Right hindlimb (tissue), 1 donor: ENCODE data around the gene HSP90AA1.

Source experiments
- DNase-seq: peaks from one replicate; pipeline ENCODE4 v3.0.0-alpha.2; 2018

Gene HSP90AA1

DNA sequence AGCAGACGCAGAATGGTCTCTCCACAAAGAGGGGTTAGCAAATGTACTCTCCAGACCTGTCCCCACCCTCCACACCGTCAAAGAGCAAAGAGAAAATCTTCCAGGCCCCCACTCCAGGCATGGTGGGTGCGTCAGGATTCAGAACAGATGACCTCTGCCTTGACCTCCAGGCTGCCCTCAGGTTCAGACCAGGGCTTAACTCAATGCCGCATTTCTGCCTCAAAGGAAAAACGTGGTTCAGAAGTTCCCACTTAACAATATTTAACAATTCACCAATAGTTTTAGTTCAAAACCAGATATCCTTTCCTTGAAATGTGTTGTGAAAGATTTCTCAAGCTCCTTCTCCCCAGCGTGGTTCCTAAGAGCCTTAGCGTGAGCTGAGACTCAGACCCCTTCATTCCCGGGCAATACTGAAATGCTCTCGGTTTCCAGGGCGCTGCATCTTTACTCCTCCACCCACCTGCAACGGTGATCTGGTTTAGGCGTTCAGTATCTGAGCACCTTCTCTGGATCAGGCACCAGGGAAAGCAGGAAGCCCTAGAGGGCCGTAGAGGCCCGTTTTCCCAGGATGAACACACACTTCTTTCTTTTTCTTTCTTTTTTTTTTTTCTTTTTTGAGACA is 22.9 kb downstream of the HSP90AA1 start:
- no peak for DNase-seq

- peak; percentile 86 for DNase-seq
Measured at GRCh38 chr14:102063109-102063807, 23.6 kb downstream of the HSP90AA1 start.

- no peak for DNase-seq
Measured at GRCh38 chr14:102058961-102059360, 27.9 kb downstream of the HSP90AA1 start.

DNA sequence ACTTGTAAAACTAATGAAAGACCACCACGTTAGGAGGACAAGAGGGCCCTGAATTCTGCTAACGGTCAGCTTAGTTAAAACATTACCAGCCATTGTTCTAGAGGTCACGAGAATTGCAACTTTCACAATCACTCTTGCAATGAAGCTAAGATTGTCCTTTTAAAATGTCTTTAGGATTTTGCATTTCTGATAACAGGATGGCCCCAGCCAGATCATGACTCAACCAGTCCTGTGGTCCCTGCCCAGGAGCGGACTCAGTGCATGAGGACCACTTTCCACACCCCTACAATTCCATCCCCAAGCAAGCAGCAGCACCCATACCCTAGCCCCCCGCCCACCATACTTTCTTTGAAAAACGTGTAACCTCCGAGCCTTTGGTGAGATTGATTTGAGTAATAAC is 28.7 kb downstream of the HSP90AA1 start:
- no peak for DNase-seq

DNA sequence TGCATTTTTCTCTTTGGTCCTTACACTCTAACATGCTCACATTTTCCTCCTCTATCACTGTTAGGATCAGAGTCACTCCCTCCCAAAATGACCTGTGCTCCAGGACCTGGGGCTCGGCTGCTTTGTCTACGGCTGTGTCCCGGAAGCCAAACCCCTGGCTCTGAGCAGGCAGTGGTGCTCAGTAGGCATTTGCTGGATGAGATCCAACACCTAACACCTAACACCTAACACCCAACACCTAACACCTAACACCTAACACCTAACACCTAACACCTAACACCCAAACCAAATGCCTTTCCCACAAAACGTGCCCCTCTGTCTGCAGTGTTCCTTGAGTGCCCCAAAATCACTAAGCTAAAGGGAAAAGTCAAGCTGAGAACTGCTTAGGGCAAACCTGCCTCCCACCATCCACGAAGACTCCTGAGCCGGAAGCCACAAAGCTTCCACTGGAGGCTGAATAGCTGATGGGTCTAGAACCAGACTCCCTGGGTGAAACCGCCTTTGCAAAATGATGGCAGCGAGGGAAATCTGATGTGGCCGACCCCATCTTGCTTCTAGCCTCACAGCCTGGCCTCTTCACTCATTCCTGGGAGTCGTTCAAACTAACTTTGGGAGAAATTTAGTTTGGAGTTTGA is 29.2 kb downstream of the HSP90AA1 start:
- no peak for DNase-seq

GRCh38 chr14:102056694-102057442 is 30.0 kb downstream of the HSP90AA1 start:
- no peak for DNase-seq

GRCh38 chr14:102055181-102055901 is 31.5 kb downstream of the HSP90AA1 start:
- DNase-seq: no peak

DNA sequence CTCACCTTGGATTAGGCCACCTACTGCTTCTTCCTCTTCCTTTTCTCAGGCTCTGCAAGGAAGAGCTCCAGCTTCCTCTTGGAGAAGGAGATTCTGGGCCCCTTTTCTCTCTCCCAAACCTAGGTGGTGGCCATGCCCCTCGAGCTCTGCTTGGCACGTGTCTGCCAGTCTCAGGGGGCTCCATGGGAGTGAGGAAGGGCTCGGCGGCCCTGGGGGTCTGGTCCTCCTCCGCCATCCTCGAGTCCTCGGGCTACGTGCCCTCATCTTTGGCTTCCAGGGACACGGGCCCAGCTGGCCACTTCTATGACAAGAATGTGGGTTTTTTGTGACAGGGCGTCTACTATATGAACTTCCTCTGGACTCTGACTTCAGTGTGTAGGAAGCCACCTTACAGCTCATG is 34.3 kb downstream of the HSP90AA1 start:
- no peak for DNase-seq

DNA sequence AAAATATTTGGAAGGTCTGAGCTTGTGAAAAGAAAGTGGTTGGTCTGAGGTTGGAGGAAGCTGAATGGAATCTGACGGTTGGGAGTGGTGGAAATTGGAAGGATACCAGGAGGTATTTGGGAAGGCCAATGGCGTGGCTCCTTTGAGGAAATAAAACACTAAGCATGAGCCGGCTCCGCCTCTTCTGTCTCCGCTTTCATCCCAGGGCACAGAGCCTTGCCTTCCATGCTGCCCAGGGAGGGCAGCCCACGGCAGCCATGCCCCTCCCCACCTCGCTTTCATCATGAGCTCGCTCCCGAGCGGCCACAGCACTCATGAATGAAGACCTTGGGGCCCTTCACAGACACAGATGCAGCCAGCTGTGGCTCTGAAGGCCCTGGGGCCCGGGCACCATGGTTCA is 36.2 kb downstream of the HSP90AA1 start:
- DNase-seq: peak; percentile 79

DNA sequence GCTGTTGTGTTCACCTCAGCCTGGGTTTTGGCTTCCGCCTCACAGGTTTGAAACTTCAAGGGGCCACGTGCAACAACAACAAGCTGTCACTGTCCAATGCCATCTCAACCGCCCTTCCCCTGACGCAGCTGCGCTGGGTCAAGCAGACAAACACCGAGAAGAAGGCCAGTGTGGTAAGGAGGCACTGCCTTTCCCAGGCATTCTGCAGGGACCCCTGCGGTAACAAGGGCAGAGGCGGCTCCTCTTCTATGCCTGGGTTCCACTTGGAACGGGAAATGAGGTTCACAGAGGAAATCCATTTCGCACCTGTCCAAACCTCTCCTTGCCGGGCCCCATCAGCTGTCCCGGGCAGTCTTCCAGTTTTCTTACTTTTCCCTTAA is 36.8 kb downstream of the HSP90AA1 start:
- no peak for DNase-seq

- DNase-seq: no peak
Measured at GRCh38 chr14:102049258-102050025, 37.4 kb downstream of the HSP90AA1 start.

DNA sequence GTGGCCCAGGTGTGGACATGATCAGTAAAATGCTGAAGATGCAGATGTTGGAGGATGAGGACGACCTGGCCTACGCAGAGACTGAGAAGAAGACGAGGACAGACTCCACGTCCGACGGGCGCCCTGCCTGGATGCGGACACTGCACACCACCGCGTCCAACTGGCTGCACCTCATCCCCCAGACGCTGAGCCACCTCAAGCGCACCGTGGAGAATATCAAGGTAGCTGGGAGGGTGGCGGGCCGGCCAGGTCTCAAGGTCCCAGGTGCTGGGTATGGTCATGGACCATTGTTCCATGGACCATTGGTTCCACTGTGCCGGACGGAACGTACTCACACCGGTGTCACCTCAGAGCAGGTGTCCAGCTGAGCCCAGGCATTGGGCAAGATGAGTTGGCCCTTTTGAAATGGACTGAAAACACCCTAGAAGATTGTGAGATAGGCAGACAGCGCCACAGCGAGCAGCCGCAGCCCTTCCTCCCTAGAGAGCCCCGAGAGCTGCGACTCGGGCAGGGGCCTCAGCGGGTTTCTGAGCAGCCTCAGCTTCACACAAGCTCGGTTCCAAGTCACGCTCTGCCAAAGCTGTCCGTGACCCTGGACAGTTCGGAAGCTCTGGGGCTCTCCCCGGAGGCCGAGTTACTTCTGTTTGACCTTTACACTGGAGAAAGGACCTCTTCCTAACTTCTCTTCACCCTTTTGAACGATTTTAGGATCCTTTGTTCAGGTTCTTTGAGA is 38.9 kb downstream of the HSP90AA1 start:
- DNase-seq: no peak

GRCh38 chr14:102046337-102047278 is 40.2 kb downstream of the HSP90AA1 start:
- peak; percentile 92 for DNase-seq

- no peak for DNase-seq
Measured at GRCh38 chr14:102044566-102044965, 42.3 kb downstream of the HSP90AA1 start.

DNA sequence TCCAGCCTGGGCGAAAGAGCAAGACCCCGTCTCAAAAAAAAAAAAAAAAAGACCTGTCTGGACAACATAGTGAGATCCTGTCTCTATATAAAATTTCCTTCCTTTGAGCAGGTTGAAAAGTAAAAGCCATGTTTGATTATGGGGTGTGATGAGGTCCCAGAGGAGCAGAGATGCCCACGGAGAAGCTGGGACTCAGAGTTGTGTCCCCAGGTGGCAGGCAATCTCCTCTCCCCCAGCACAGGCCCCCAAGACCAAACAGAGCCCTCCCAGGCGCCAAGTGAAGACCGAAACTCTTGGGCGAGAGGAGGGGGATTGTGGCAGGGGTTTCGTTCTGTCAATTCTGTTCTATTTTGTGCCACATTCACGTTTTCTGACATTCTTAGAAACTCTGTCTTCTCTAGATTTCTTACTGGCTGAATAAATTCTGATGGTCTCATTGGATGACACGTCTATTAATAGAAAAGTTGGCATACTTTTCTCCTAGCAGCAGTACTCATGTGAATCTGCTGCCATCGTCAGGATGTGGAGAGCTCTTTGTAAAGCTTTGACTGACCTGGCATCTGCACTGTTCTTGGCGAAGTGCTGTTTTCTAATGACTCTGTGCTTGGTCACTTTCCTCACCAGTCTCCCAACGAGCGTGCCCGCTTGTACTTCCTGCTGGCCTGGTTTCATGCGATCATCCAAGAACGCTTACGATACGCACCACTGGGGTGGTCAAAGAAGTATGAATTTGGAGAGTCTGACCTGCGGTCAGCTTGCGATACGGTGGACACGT is 43.4 kb downstream of the HSP90AA1 start:
- DNase-seq: no peak

DNA sequence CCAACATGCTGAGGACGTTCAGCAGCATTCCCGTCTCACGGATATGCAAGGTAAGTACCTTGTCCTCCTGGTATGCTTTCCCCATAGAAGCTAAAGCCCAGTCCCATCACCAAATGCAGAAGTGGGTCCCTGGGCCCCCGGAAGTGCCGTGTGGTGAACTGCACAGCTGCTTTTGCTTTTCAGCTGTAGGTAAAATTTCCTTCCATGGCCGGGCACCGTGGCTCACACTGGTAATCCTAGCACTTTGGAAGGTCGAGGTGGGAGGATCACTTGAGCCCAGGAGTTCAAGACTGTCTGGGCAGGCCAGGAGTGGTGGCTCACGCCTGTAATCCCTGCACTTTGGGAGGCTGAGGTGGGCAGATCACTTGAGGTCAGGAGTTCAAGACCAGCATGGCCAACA is 44.1 kb downstream of the HSP90AA1 start:
- DNase-seq: no peak

- no peak for DNase-seq
Measured at GRCh38 chr14:102040153-102040552, 46.7 kb downstream of the HSP90AA1 start.

DNA sequence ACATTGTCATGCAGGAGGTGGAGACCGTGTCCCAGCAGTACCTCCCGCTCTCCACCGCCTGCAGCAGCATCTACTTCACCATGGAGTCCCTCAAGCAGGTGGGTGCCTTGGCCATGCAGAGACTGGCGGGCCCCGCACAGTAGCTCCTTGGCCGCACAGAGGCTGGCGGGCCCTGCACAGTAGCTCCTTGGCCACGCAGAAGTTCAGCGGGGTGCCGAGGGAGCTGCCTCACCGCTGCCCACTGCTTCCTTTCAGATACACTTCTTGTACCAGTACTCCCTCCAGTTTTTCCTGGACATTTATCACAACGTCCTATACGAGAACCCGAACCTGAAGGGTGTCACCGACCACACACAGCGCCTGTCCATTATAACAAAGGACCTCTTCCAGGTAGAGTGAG is 47.7 kb downstream of the HSP90AA1 start:
- DNase-seq: no peak

DNA sequence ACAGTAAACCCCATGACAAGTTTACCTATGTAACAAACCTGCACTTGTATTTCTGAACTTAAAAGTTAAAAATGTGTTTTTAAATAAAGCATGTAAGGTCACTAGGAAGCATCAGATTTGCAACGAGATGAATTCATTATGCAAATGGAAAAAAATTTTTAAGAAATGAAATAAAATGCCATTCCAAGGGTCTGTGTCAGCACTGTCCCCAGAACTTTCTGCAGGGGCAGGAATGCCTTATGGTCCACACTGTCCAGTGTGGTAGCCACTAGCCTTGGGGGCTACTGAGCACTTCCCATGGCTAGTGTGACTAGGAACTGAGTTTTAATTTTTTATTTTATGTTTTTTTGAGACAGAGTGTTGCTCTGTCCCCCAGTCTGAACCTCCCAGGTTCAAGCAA is 49.2 kb downstream of the HSP90AA1 start:
- DNase-seq: no peak
